Bronchus fibroblast of lung (primary cell): ENCODE results near the gene HOXC12. TPM values are rescaled to one million over a fixed set of nuclear protein-coding genes. Genes with fewer than 3 reads are reported as not detected.

Experiments used
- total RNA-seq: library from RNA; depleted of rRNA; stranded (reverse); fragments of >200 nt; gene quantifications from 2 replicates; pipeline ENCODE4 v1.2.3, GENCODE V29; 2015

Gene HOXC12, protein sequence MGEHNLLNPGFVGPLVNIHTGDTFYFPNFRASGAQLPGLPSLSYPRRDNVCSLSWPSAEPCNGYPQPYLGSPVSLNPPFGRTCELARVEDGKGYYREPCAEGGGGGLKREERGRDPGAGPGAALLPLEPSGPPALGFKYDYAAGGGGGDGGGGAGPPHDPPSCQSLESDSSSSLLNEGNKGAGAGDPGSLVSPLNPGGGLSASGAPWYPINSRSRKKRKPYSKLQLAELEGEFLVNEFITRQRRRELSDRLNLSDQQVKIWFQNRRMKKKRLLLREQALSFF
- total RNA-seq, result not detected in 2 replicates

GRCh38 chr12:53954694-53955035, at the start of gene HOXC12:
HOXC12 (plus strand) TSS chr12:53954903; CDS start chr12:53954930, 27 bp downstream.

GRCh38 chr12:53938326-53939140, 16.2 kb upstream of the HOXC12 start, which contains the start of gene HOXC13:
HOXC13 (plus strand) TSS chr12:53938831; CDS start chr12:53938907, 76 bp downstream.

DNA sequence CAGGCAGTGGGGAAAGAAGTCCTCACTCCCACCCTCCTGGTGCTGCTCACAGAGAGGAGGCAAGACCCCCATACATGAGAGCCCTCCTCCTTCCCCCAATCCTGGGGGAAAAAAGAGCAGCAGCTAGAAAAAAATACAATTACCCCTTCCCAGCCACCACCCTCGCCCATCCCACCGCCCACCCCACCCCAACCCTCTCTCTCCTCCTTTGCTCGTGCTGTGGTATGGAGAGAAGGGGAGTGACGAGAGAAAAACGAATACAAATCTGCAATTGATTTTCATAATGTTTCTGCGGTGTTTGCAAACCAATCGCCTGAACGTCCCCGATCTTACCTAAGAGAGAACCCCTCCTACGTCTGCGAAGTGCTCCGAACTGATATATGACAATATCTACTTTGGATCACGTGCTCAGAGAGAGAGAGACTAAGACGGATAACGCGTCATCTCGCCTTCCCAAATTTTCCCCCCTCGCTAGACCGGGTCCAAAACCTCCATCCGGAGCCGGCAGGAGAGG, 18.1 kb downstream of the HOXC12 start, which contains the start of gene HOXC11:
TSS of gene HOXC11 (plus strand) at position 405 of the 514 bp plus-strand sequence. CDS start 116 bp downstream, outside the sequence.

DNA sequence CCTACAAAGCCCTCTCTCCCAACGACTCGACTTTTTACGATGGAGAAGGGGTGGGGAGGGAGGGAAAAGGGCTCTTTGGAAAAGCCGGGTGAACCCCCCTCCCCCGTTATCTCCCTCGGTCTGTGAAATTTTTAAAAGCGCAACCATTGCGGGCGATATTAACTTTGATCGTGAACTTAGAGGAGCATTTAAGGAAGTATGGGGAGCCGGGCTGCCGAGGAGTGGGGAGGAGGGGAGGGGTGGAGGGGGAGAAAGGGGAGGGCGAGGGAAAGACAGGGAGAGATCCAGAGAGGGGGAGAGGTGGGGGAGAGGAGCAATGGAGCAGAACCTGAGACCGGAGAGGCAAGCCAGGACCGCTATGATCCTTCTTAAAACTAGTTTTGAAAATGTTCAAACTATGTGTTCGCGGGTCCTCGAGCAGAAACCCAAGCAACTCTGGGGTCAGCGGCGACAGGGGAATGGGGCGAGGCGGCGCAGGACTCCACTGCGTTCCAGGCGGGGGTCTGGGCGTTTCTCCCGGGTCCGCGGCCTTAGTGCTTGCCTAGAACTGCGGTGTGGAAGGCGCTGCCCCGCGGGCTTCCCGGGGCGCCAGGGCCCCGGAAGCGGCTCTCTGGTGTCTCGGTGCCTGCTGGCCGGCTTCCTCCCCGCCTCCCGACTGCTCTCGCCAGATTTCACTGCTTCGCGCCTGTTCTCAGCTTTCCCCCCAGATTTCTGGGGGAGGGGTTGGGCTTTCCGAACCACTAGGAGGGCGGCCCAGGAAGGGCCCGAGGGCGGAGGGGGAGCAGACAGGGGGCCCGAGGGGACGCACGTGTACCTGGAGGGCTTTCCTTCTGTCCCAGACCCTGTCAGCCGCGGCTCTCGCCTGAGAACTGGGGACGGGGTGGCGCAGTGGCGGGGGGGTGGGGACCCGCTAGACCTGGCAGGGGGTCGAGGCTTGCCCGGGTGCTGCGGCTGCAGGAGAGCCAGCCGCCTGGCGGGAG, 19.7 kb downstream of the HOXC12 start, which contains the start of gene HOTAIR:
TSS of gene HOTAIR (minus strand) at position 871 of the 980 bp plus-strand sequence.

GRCh38 chr12:53984901-53985691, 30.4 kb downstream of the HOXC12 start, which contains the start of gene HOXC10:
HOXC10 (plus strand) TSS chr12:53985146; CDS start chr12:53985260, 114 bp downstream.

GRCh38 chr12:54000116-54001114, 45.7 kb downstream of the HOXC12 start, which contains the start of gene HOXC9:
HOXC9 (plus strand) TSS chr12:54000161; CDS start chr12:54000189, 28 bp downstream.

Other genes with a start within 250 kb of the HOXC12 start
- gene CALCOCO1, start 227.5 kb upstream of the HOXC12 start, total RNA-seq, result 40.6 and 42.5 TPM in 2 replicates
- gene CISTR, start 202.9 kb upstream of the HOXC12 start, total RNA-seq, result not detected in 2 replicates
- under 0.01 TPM in 1 of 2 replicates, not detected in the other for gene HOXC13, start 16.1 kb upstream of the HOXC12 start, total RNA-seq
- not detected in 2 replicates for gene HOXC11, start 18.2 kb downstream of the HOXC12 start, total RNA-seq
- gene HOTAIR, start 20.1 kb downstream of the HOXC12 start, total RNA-seq, result not detected in 2 replicates
- gene HOXC10, start 30.2 kb downstream of the HOXC12 start, total RNA-seq, result not detected in 2 replicates
- 0.15 TPM in 1 of 2 replicates, not detected in the other for gene HOXC9, start 45.3 kb downstream of the HOXC12 start, total RNA-seq
- under 0.01 TPM in 2 replicates for gene HOXC8, start 54.1 kb downstream of the HOXC12 start, total RNA-seq
- 0.17 and 0.89 TPM in 2 replicates for gene HOXC6, start 73.5 kb downstream of the HOXC12 start, total RNA-seq
- gene HOXC5, start 78.1 kb downstream of the HOXC12 start, total RNA-seq, result 0.74 and 1.5 TPM in 2 replicates
- gene HOXC4, start 98.9 kb downstream of the HOXC12 start, total RNA-seq, result 1.6 and 2.0 TPM in 2 replicates
- gene SMUG1, start 234.1 kb downstream of the HOXC12 start, total RNA-seq, result 45.9 and 50.4 TPM in 2 replicates